ENCODE results near the gene SLC13A2.

Gene SLC13A2

GRCh38 chr17:28494445-28495188 lies 21.2 kb downstream of the SLC13A2 start (continued):
- TF ChIP-seq ZNF148 (tag by site-specific recombination; IDR thresholded peaks at IDR 0.05; ENCODE audit: borderline replicate concordance): no peak
- TF ChIP-seq ZNF624 (tag by site-specific recombination; IDR thresholded peaks at IDR 0.05): no peak
- no peak for TF ChIP-seq ZNF26 (tag by site-specific recombination; IDR thresholded peaks at IDR 0.05)
- TF ChIP-seq ZNF561 (tag by site-specific recombination; IDR thresholded peaks at IDR 0.05; ENCODE audit: borderline replicate concordance): no peak
- no peak for TF ChIP-seq YY2 (tag by site-specific recombination; IDR thresholded peaks at IDR 0.05)
- no peak for TF ChIP-seq FEZF1 (tag by site-specific recombination; IDR thresholded peaks at IDR 0.05)
- no peak for TF ChIP-seq ZNF473 (tag by site-specific recombination; IDR thresholded peaks at IDR 0.05)
- TF ChIP-seq ZNF658 (tag by site-specific recombination; IDR thresholded peaks at IDR 0.05): no peak
- no peak for TF ChIP-seq ZNF2 (tag by site-specific recombination; IDR thresholded peaks at IDR 0.05)
- TF ChIP-seq ZNF214 (tag by site-specific recombination; IDR thresholded peaks at IDR 0.05; ENCODE audit: borderline replicate concordance): no peak
- no peak for TF ChIP-seq ZNF433 (tag by site-specific recombination; IDR thresholded peaks at IDR 0.05; ENCODE audit: low read depth)
- no peak for TF ChIP-seq KLF16 (tag by site-specific recombination; IDR thresholded peaks at IDR 0.05)
- TF ChIP-seq TCF7L2 (IDR thresholded peaks at IDR 0.05; ENCODE audit: borderline replicate concordance, low read depth, low read length): no peak
- no peak for TF ChIP-seq ZNF248 (tag by site-specific recombination; IDR thresholded peaks at IDR 0.05)
- TF ChIP-seq ZNF558 (tag by site-specific recombination; IDR thresholded peaks at IDR 0.05): no peak
- TF ChIP-seq KLF7 (tag by site-specific recombination; IDR thresholded peaks at IDR 0.05; ENCODE audit: borderline replicate concordance): no peak
- TF ChIP-seq ZNF610 (tag by site-specific recombination; IDR thresholded peaks at IDR 0.05; ENCODE audit: borderline replicate concordance): no peak
- TF ChIP-seq ZNF302 (tag by site-specific recombination; IDR thresholded peaks at IDR 0.05; ENCODE audit: low read depth): no peak
- TF ChIP-seq ZNF747 (tag by site-specific recombination; IDR thresholded peaks at IDR 0.05): no peak
- no peak for TF ChIP-seq ZNF670 (tag by site-specific recombination; IDR thresholded peaks at IDR 0.05; ENCODE audit: low read depth)
- no peak for TF ChIP-seq ZNF830 (tag by site-specific recombination; IDR thresholded peaks at IDR 0.05; ENCODE audit: low read depth)
- 0 out of 2 replicates have a peak, but pooled peaks have one; percentile 74 for TF ChIP-seq ZNF660 (tag by site-specific recombination; IDR thresholded peaks at IDR 0.05)
- no peak for TF ChIP-seq HOXA7 (CRISPR knock-in tag; IDR thresholded peaks at IDR 0.05; ENCODE audit: borderline replicate concordance)
- TF ChIP-seq CTCF (tag by site-specific recombination; IDR thresholded peaks at IDR 0.05): peak; percentile 86
- TF ChIP-seq ZNF132 (tag by site-specific recombination; IDR thresholded peaks at IDR 0.05; ENCODE audit: borderline replicate concordance): no peak
- TF ChIP-seq ZBTB10 (tag by site-specific recombination; IDR thresholded peaks at IDR 0.05): no peak
- TF ChIP-seq ZNF549 (tag by site-specific recombination; IDR thresholded peaks at IDR 0.05): no peak
- no peak for TF ChIP-seq ZNF510 (tag by site-specific recombination; IDR thresholded peaks at IDR 0.05; ENCODE audit: insufficient replicate concordance)
- TF ChIP-seq ZNF112 (tag by site-specific recombination; IDR thresholded peaks at IDR 0.05): no peak

All from HEK293 (cell line).